CD4-positive, alpha-beta T cell treated with Interleukin-1 beta for 1 hour (primary cell): ENCODE results near the gene OGN.

Source experiments
- DNase-seq, 2 donors: peaks; one replicate each; pipeline ENCODE4 v3.0.0-alpha.2; 2020 to 2022

The OGN gene

GRCh38 chr9:92402826-92403745 lies 1.3 kb downstream of the OGN start:
- no peak for DNase-seq

GRCh38 chr9:92402360-92402759 lies 2.0 kb downstream of the OGN start:
- DNase-seq: no peak

- DNase-seq: no peak
Measured at GRCh38 chr9:92397853-92398252, 6.5 kb downstream of the OGN start.

DNA sequence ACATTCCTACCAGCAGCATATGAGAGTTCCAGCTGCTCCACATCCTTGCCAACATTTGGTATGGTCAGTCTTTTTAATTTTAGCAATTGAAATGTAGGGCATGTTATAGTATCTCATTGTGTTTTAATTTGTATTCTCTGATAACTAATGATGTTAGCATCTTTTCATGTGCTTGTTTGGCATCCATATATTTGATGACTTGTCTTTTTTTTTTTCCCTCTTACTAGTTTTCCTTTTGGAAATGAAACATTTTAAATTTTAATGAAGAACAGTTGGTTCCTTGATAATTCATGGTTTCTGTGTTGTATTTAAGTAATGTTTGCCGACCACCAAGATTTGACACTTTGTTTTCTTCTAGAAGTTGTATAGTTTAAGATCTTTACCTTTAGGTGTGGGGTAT lies 8.8 kb downstream of the OGN start:
- no peak for DNase-seq

DNA sequence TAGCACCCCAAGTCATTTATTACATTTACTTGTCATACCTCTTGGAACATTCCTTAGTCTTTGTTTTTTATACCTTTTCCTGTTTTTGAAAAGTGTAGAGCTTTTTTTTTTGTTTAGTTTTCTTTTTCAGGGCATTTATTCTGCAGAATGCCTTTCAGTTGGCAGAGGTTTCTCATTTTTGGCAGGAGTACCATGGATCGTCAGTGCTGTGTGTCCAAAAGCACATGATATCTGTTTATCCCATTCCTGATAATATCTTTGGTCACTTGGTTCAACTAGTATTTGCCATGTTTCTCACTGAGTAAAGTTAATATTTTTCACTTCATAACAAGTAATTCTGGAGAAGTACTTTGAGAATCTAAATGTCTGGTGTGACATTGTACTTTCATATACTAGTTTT lies 10.7 kb downstream of the OGN start:
- DNase-seq: no peak

DNA sequence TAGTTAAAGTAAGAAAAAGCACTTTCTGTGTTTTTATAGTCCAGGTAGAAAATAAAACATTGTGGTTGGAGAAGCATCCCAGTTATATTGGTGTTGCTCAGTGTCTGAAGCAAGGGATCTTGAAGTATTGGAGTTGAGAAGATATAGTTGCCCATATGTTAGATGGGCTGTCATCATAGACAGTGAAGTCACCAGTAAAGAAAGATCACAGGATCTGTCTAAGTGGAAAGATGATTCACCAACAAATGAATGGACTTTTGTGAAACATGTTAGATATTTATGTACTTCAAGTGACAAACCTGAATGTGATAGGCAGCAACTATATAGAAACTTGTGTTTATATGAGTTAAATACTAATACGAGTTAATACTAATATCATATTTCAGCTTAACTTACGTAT lies 11.7 kb downstream of the OGN start:
- DNase-seq: no peak

GRCh38 chr9:92385953-92386352 lies 18.4 kb downstream of the OGN start:
- no peak for DNase-seq

DNA sequence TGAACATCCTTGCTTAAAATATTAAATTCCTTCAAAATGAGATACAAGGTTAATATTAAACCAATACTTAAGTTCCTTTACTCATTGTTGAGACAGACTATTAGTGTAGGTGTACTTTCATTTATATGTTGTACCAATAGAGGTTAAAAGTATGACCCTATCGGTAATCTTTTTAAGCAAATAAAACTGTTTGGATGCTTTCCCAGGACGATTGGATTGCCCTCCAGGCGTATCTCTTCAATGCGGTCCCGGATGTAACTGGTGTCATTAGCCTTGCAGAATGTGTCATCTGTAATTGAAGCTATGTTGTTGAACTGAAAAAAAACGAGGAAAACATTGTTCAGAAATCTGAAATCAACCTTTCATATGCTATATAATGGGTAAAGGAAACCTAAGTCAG lies 18.9 kb downstream of the OGN start:
- no peak for DNase-seq

GRCh38 chr9:92385001-92385400 lies 19.4 kb downstream of the OGN start:
- DNase-seq: no peak

DNA sequence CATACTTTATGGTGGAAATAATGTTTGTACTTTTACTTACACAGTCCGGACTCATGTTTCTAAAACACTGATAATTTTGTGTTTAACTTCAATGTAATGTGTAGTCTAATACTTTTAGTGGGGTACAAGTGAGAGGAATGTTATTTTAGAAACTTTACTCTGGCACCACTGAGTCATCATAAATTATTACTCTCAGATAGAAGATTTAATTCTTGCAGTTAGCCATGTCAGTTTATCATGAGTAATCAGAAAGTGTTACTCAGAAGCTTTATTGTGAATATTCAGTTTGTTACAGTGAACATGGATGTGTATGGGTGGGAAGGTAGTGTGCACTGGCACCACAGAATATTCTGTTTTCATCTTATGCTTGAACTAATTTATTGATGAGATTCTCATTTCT lies 20.0 kb downstream of the OGN start:
- no peak for DNase-seq

- no peak for DNase-seq
Measured at GRCh38 chr9:92381775-92382174, 22.6 kb downstream of the OGN start.

- DNase-seq: no peak
Measured at GRCh38 chr9:92380603-92381002, 23.8 kb downstream of the OGN start.

GRCh38 chr9:92378865-92379560 lies 25.4 kb downstream of the OGN start:
- peak in 1 of 2 donors; percentile 17 for DNase-seq

GRCh38 chr9:92377876-92378275 lies 26.5 kb downstream of the OGN start:
- DNase-seq: no peak

DNA sequence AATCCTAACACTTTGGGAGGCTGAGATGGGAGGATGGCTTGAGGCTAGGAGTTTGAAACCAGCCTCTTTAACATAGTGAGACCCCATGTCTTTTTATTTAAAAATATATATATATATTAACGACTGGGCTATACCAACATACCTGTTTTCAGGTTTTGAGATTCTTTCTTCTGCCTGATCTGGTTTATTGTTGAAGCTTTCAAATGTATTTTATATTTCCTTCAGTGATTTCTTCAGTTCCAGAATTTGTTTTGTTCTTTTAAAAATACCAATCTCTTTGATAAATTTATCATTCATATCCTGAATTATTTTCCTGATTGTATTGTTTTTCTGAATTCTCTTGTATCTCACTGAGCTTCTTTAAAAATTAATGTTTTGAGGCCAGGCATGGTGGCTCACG lies 31.2 kb downstream of the OGN start:
- no peak for DNase-seq

DNA sequence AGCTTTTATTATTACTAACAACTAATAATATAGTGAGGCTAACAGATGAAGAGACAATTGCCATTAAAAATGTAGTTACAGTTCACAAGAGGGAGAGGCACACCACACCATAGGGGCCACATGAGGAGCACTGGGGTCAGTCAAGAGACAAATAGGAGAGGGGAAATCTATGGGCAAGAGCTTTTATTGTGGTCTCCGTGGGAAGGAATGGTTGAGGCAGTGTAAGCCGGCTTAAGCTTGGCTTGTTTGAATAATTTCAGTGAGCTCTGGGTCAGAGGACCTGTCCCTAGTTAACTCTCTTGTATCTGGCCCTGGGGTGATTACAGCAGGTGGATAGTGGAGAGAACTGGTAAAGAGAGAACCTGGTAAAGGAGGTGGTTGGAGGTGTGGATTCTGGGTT lies 35.3 kb downstream of the OGN start:
- DNase-seq: no peak

DNA sequence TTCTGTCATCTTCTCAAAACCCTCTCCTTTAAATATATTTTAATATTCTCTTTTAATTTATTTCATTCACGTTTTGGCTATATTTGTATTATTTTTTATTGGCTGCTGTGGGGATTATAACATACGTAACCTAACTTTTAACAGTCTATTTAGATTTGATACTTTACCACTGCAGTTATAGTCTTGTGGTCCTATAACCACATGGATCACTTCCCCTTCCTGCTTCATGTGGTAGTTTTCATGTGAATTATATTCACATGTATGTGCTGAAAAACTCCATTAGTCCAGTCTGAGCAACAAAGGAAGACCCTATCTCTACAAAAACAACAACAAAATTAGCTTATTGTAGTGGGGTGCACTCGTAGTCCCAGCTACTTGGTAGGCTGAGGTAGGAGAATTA lies 44.3 kb downstream of the OGN start:
- no peak for DNase-seq

- no peak for DNase-seq
Measured at GRCh38 chr9:92359394-92359995, 44.9 kb downstream of the OGN start.

GRCh38 chr9:92353051-92353450 lies 51.3 kb downstream of the OGN start:
- DNase-seq: no peak

DNA sequence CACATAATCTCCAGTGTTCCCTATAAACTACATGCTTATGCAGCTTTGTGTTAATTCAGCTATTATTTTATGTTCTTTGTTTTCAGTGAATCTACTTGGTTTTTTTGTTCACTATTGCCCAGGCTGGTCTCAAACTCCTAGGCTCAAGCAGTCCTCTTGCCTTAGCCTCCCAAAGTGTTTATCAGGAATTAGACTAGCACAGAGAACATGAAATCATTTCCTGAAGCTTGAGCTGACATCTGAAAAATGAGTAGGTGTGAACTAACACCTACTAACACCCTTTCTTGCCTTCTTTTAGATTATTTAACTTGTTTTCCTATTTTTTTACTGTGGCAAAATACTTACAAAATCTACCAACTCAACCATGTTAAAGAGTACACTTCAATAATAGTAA lies 53.6 kb downstream of the OGN start:
- no peak for DNase-seq

DNA sequence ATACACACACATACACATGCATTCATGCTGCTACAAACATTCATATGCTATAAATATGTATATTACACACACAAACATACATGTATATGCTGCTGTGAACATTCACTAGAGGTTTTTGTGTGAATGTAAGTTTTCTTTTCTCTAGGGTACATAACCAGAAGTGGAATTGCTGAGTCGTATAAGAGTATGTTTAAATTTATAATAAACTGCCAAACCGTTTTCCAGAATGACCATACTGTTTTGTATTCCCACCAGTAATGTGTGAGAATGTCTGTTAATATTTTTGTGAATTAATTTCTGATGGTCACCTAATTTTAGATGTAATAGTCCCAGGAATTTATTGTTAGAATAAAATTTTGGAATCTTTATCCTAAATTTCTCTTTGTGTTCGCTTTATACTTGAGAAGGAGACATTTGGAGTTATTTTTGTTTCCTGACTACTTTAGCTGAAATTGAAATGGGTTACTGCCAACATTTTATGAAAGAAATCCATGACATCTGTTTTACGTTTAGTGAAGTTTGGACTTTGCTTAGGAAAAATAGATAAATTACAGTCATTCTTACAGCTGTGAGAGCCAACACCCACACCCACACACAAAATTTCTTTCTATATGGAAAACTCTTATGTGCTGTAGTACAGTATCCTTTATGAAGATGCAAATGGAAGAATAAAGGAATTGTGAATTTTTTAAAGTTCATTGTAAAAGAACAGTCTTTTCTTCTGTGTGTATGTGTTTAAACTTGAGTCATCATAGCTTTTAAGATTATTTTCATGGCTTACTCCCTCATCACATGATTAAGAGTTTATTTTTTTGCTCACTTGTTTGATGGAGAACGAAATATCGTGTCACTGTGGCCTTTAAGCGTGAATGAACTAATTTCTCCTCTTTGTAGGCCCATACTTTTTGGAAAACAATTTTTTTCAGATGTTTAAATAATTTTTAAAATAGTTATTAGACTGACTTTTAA lies 54.3 kb downstream of the OGN start:
- no peak for DNase-seq

DNA sequence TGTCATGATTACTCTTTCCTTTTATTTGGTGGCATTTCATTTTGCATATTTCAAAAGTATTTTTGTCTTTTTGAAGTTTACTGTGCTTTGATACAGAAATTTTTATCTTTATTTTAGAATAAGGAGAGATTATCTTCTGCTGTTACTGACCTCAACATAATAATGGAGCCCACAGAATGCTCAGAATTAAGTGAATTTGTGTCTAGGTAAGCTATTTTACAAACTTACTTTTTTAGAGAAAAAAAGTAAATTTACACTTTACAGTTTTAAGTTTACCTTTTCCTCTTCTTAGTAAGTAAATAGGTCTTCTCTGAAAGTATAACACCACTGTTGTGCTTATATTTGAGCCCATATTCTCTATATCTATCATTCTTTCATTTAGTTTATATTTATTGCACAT lies 58.8 kb downstream of the OGN start:
- no peak for DNase-seq
